Progenitor cell of endocrine pancreas (in vitro differentiated cells): ENCODE measurements around the gene LGI1. TPM values are rescaled to one million over a fixed set of nuclear protein-coding genes. Genes with fewer than 3 reads are reported as not detected.

ENCODE experiments used
- DNase-seq: peaks from one replicate; pipeline ENCODE4 v3.0.0; 2021; ENCODE audit warnings: low spot score; ENCODE audit not compliant: unreplicated experiment
- H3K27ac Mint-ChIP-seq: 2 replicates; pipeline ENCODE4 v1.8.0; 2021; ENCODE audit warnings: mild to moderate bottlenecking, moderate library complexity, mixed read lengths
- H3K27me3 Mint-ChIP-seq: 2 replicates; pipeline ENCODE4 v1.8.0; 2021; ENCODE audit warnings: mixed read lengths
- H3K36me3 Mint-ChIP-seq: 2 replicates; pipeline ENCODE4 v1.8.0; 2022; ENCODE audit warnings: mixed read lengths; ENCODE audit not compliant: insufficient read depth
- H3K4me1 Mint-ChIP-seq: 2 replicates; pipeline ENCODE4 v1.8.0; 2021; ENCODE audit warnings: low read depth, mixed read lengths
- H3K4me3 Mint-ChIP-seq: 2 replicates; pipeline ENCODE4 v1.8.0; 2021; ENCODE audit warnings: low read depth, mild to moderate bottlenecking, moderate library complexity, mixed read lengths
- H3K9me3 Mint-ChIP-seq: 2 replicates; pipeline ENCODE4 v1.8.0; 2021; ENCODE audit warnings: low read depth, mixed read lengths
- total RNA-seq: library from RNA; stranded (reverse); gene quantifications from 2 replicates; pipeline ENCODE4 v1.2.1, GENCODE V29; 2021
- TF ChIP-seq, protein P1 (sequence below): fragments of 200-600 bp; sonication (generic); IDR thresholded peaks from one replicate; pipeline ENCODE4 v1.5.0; 2021; ENCODE audit warnings: antibody characterized with exemption, mild to moderate bottlenecking; ENCODE audit not compliant: unreplicated experiment

The LGI1 gene
- total RNA-seq, 1 donor from 2014 or later = not detected

- Mint-ChIP-seq H3K9me3 (peaks cover 4% of the 10 kb centered on the region), H3K4me3 (no peak overlapping the region), H3K36me3 (no peaks in the 10 kb centered on the region), H3K4me1 (no peaks in the 10 kb centered on the region), H3K27me3 (peaks cover 1% of the 10 kb centered on the region), H3K27ac (no peak overlapping the region)
- no peak for DNase-seq
- TF ChIP-seq, protein P1, sequence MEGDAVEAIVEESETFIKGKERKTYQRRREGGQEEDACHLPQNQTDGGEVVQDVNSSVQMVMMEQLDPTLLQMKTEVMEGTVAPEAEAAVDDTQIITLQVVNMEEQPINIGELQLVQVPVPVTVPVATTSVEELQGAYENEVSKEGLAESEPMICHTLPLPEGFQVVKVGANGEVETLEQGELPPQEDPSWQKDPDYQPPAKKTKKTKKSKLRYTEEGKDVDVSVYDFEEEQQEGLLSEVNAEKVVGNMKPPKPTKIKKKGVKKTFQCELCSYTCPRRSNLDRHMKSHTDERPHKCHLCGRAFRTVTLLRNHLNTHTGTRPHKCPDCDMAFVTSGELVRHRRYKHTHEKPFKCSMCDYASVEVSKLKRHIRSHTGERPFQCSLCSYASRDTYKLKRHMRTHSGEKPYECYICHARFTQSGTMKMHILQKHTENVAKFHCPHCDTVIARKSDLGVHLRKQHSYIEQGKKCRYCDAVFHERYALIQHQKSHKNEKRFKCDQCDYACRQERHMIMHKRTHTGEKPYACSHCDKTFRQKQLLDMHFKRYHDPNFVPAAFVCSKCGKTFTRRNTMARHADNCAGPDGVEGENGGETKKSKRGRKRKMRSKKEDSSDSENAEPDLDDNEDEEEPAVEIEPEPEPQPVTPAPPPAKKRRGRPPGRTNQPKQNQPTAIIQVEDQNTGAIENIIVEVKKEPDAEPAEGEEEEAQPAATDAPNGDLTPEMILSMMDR = no peak
Measured at GRCh38 chr10:93844979-93845626, 87.4 kb downstream of the LGI1 start.

Other genes starting within 250 kb of the LGI1 start
- gene FFAR4, start 191.3 kb upstream of the LGI1 start, total RNA-seq = 0.07 and 0.13 TPM in 2 replicates
- 0.72 and 1.2 TPM in 2 replicates for gene RBP4, start 156.7 kb upstream of the LGI1 start, total RNA-seq
- not detected in 2 replicates for gene PDE6C, start 145.4 kb upstream of the LGI1 start, total RNA-seq
- gene FRA10AC1, start 55.3 kb upstream of the LGI1 start, total RNA-seq = 21.9 and 22.1 TPM in 2 replicates
- 7.3 and 9.9 TPM in 2 replicates for gene SLC35G1, start 136.0 kb downstream of the LGI1 start, total RNA-seq
- gene PLCE1, start 236.0 kb downstream of the LGI1 start, total RNA-seq = 12.1 and 14.1 TPM in 2 replicates